Natural killer cell (primary cell): Measurements from ENCODE around the gene F12. TPM values are rescaled to one million over a fixed set of nuclear protein-coding genes. Genes with fewer than 3 reads are reported as not detected.
A peak's percentile ranks its signal among the peaks of the same experiment; 100 is the strongest.

Experiments used
- ATAC-seq, 3 donors: fragments of 150-1000 bp in 2 of 3; fragments of 200-7000 bp in 1 of 3; cut with Tn5 transposase; 1 replicate in 1 of 3; 2 replicates in 2 of 3; pipeline ENCODE4 v1.10.0; 2021; ENCODE audit warnings: mild to moderate bottlenecking in 2 of 3, moderate library complexity in 2 of 3
- DNase-seq, 2 donors: peaks; one replicate each; pipeline versions ENCODE4 v3.0.0 to v3.0.0-alpha.2; 2013 to 2021; ENCODE audit warnings: mixed read lengths in 1 of 2
- H3K27ac ChIP-seq: one replicate; pipeline ENCODE4 v1.5.1; 2013; ENCODE audit warnings: mild to moderate bottlenecking, low read length
- H3K27me3 ChIP-seq: one replicate; pipeline ENCODE4 v1.6.1; 2013; ENCODE audit warnings: low read length; ENCODE audit not compliant: control insufficient read depth, insufficient read depth
- H3K36me3 ChIP-seq: one replicate; pipeline ENCODE4 v1.6.1; 2013; ENCODE audit warnings: low read length; ENCODE audit not compliant: control insufficient read depth, insufficient read depth
- H3K4me1 ChIP-seq: one replicate; pipeline ENCODE4 v1.6.1; 2013; ENCODE audit warnings: low read length; ENCODE audit not compliant: control insufficient read depth, insufficient read depth
- H3K4me3 ChIP-seq: one replicate; pipeline ENCODE4 v1.5.1; 2013; ENCODE audit warnings: low read length
- H3K9me3 ChIP-seq: one replicate; pipeline ENCODE4 v1.6.1; 2013; ENCODE audit warnings: low read length; ENCODE audit not compliant: control insufficient read depth, insufficient read depth
- H3K27ac Mint-ChIP-seq, 2 donors: one replicate each; pipeline ENCODE4 v1.8.0; 2022; ENCODE audit warnings: mild to moderate bottlenecking in 2 of 2, mixed read lengths in 2 of 2, moderate library complexity in 1 of 2
- H3K27me3 Mint-ChIP-seq, 2 donors: one replicate each; pipeline ENCODE4 v1.8.0; 2022; ENCODE audit warnings: low read depth in 2 of 2, mixed read lengths in 2 of 2
- H3K36me3 Mint-ChIP-seq: one replicate; pipeline ENCODE4 v1.8.0; 2022; ENCODE audit warnings: mixed read lengths
- H3K4me1 Mint-ChIP-seq, 2 donors: one replicate each; pipeline ENCODE4 v1.8.0; 2022; ENCODE audit warnings: mixed read lengths in 2 of 2
- H3K4me3 Mint-ChIP-seq: one replicate; pipeline ENCODE4 v1.8.0; 2022; ENCODE audit warnings: mild to moderate bottlenecking, moderate library complexity, mixed read lengths
- H3K9me3 Mint-ChIP-seq, 2 donors: one replicate each; pipeline ENCODE4 v1.8.0; 2022; ENCODE audit warnings: mixed read lengths in 2 of 2
- WGBS: methylation state at CpG from one replicate; pipeline ENCODE4 v1.1.7; 2013; ENCODE audit warnings: missing lambda C conversion rate; ENCODE audit not compliant: insufficient coverage; 5-methylcytosine and 5-hydroxymethylcytosine counted together
- intact Hi-C: fragments of 100-400 bp; cut with micrococcal nuclease; formaldehyde crosslinking; loops from one replicate; pipeline ENCODE4 v1.14.2; 2022
- total RNA-seq, 4 donors: library from RNA; stranded (reverse); fragments of 120-200 nt in 1 of 4; gene quantifications; one replicate each; pipeline versions ENCODE4 v1.2.3 to v1.2.4, GENCODE V29; 2013 to 2022
- TF ChIP-seq, protein P1 (sequence below): fragments of 200-600 bp; IDR thresholded peaks from one replicate; pipeline ENCODE4 v1.8.0; 2022; ENCODE audit warnings: antibody characterized with exemption

The F12 gene
- total RNA-seq, 3 donors from 2014 or later (not counting 1 experiment from before 2014, with no cell fraction given) = 0.66 to 1.7 (median 0.93) TPM

DNA sequence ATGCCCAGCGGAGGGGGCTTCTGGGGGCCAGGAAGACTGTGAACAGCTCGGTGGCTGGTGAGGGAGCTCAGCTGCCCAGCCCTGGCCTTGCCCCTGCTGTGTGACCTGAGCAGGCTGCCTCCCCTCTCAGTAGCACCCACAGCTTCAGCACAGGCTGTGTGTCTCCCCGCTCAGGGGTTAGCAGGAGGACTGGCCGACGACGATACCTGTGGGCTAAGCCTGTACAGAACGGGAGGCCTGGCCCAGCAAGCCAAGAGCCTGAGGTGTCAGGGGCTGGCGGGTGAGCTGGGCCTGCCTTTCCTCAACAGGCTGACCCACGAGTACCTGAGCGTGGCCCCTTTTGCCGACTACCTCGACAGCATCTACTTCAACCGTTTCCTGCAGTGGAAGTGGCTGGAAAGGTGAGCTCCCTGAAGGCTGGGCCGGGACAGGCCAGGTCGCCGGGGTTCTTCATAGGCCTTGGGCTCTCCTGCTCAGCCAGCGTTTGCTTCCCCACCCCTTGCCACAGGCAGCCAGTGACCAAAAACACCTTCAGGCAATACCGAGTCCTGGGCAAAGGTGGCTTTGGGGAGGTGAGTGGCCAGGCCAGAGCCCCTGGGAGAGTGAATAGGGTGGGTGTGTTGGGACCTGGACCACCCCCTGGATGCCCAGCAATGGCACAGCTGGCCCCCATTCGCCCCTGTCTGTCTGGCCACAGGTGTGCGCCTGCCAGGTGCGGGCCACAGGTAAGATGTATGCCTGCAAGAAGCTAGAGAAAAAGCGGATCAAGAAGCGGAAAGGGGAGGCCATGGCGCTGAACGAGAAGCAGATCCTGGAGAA lies 23.7 kb upstream of the F12 start:
- WGBS = 92% methylated on average over 25 of the region's 25 CpGs
- H3K36me3 ChIP-seq = peaks cover 70% of the 10 kb centered on the region
- no peaks in the 10 kb centered on the region for H3K27me3 ChIP-seq
- Mint-ChIP-seq H3K4me3 (peak overlapping the region; percentile 55), H3K27ac (peak overlapping the region; percentile 94 to 99), H3K36me3 (no peaks in the 10 kb centered on the region), H3K27me3 (no peaks in the 10 kb centered on the region), H3K9me3 (no peaks in the 10 kb centered on the region), H3K4me1 (peaks cover 43 to 72% of the 10 kb centered on the region in 2 donors)
- H3K27ac ChIP-seq = peak overlapping the region; percentile 93
- TF ChIP-seq, protein P1, sequence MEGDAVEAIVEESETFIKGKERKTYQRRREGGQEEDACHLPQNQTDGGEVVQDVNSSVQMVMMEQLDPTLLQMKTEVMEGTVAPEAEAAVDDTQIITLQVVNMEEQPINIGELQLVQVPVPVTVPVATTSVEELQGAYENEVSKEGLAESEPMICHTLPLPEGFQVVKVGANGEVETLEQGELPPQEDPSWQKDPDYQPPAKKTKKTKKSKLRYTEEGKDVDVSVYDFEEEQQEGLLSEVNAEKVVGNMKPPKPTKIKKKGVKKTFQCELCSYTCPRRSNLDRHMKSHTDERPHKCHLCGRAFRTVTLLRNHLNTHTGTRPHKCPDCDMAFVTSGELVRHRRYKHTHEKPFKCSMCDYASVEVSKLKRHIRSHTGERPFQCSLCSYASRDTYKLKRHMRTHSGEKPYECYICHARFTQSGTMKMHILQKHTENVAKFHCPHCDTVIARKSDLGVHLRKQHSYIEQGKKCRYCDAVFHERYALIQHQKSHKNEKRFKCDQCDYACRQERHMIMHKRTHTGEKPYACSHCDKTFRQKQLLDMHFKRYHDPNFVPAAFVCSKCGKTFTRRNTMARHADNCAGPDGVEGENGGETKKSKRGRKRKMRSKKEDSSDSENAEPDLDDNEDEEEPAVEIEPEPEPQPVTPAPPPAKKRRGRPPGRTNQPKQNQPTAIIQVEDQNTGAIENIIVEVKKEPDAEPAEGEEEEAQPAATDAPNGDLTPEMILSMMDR = no peak
- intact Hi-C loops = no loop called here
- no peaks in the 10 kb centered on the region for H3K9me3 ChIP-seq
- ATAC-seq (no peak), DNase-seq (no peak)
- H3K4me3 ChIP-seq = no peak overlapping the region
- peaks cover 95% of the 10 kb centered on the region for H3K4me1 ChIP-seq

DNA sequence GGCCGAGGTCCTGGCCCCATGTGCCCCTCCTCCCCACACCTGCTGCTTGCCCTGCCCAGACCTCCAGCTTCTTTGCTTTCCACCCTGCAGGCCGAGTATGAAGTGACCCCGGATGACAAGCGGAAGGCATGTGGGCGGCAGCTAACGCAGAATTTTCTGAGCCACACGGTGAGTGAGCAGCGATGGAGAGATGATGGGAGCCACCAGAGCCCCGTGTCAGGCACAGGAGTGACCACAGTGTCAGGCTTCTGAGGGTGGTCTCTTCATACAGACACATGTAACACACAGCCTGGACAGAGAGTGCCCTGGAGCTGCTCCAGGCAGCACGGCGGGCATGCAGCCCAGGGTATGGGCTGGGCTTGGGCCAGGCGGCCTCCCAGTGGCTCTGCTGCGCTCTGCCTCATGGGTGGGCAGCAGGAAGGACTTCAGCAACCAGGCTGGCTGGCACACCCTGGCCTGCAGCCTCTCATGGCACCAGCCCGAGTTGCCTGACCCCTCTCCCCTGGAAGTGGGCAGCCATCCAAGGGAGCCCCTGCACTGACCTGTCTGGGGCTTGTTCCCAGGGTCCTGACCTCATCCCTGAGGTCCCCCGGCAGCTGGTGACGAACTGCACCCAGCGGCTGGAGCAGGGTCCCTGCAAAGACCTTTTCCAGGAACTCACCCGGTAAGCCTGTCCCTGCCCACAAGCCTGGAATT lies 22.9 kb upstream of the F12 start:
- Mint-ChIP-seq H3K4me3 (peak overlapping the region; percentile 83), H3K9me3 (no peaks in the 10 kb centered on the region), H3K36me3 (no peaks in the 10 kb centered on the region), H3K27ac (peak overlapping the region; percentile 94 to 99), H3K4me1 (peaks cover 47 to 78% of the 10 kb centered on the region in 2 donors), H3K27me3 (no peaks in the 10 kb centered on the region)
- DNase-seq (no peak), ATAC-seq (peak; percentile 0 to 1 (median 0))
- WGBS = 46% methylated on average over 18 of the region's 18 CpGs
- TF ChIP-seq, protein P1 = no peak
- intact Hi-C loops = no loop called here
- Histone ChIP-seq H3K4me1 (peaks cover 98% of the 10 kb centered on the region), H3K27ac (peak overlapping the region; percentile 93), H3K36me3 (peaks cover 70% of the 10 kb centered on the region), H3K9me3 (no peaks in the 10 kb centered on the region), H3K27me3 (no peaks in the 10 kb centered on the region), H3K4me3 (peak overlapping the region; percentile 1)

DNA sequence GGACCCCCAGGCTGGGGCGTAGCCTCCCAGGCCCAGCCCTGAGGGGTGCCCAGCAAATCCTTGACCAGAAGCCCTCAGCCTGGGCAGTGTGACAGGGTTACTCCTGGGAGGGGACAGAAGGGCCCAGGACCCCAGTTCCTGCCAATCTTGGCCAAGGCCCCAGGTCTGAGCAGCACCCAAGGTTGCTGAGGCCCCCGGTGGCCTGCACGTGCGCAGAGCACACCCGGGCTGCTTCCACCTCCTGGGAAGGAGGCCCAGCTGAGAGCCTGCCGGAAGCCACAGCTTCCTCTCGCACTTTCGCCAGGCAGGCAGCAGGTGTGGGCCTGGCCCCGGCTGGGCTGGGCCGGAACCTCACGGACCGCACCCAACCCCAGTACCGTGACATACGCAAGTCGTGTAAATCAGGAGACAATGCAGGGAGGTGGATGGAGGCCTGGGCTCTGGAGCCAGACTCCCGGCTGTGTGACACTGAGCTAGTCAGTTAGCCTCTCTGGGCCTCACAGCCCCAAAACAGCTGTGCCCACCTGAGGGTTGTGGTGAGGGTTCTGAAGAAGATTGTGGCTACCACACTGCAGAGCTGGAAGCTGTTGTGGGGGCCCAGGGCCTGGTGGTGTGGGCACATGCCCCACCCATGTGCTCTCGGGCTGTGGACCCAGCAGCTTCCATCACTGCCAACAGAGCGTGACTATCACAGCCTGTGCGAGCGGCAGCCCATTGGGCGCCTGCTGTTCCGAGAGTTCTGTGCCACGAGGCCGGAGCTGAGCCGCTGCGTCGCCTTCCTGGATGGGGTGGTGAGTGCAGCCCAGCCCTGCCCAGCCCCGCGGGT lies 22.2 kb upstream of the F12 start:
- peaks cover 95% of the 10 kb centered on the region for H3K4me1 ChIP-seq
- peak overlapping the region; percentile 93 for H3K27ac ChIP-seq
- Mint-ChIP-seq H3K27me3 (no peaks in the 10 kb centered on the region), H3K4me1 (peaks cover 50 to 74% of the 10 kb centered on the region in 2 donors), H3K4me3 (peak overlapping the region; percentile 83), H3K36me3 (no peaks in the 10 kb centered on the region), H3K9me3 (no peaks in the 10 kb centered on the region), H3K27ac (peak overlapping the region; percentile 94 to 99)
- peak overlapping the region; percentile 1 for H3K4me3 ChIP-seq
- ATAC-seq (peak; percentile 22 to 51 (median 42)), DNase-seq (peak; percentile 56 to 88)
- intact Hi-C loops = no loop called here
- no peaks in the 10 kb centered on the region for H3K9me3 ChIP-seq
- peaks cover 64% of the 10 kb centered on the region for H3K36me3 ChIP-seq
- H3K27me3 ChIP-seq = no peaks in the 10 kb centered on the region
- TF ChIP-seq, protein P1 = no peak
- 4% methylated on average over 29 of the region's 29 CpGs for WGBS
